Neural progenitor cell (in vitro differentiated cells): Measurements from ENCODE around the gene RPS6KA2. TPM values are rescaled to one million over a fixed set of nuclear protein-coding genes. Genes with fewer than 3 reads are reported as not detected.

ENCODE experiments used
- DNase-seq: peaks from one replicate; pipeline ENCODE4 v3.0.0-alpha.2; 2016; ENCODE audit warnings: low spot score
- H2AFZ ChIP-seq: fragments of 200-600 bp; sonication (generic); replicated peaks from 2 replicates; pipeline ENCODE4 v1.6.1; 2016; ENCODE audit warnings: antibody characterized with exemption
- H3F3A ChIP-seq: fragments of 200-600 bp; sonication (generic); 2 replicates; pipeline ENCODE4 v1.6.1; 2016; ENCODE audit warnings: antibody characterized with exemption, low read depth
- H3K27ac ChIP-seq: fragments of 200-600 bp; sonication (generic); 2 replicates; pipeline ENCODE4 v1.5.1; 2016; ENCODE audit warnings: mild to moderate bottlenecking
- H3K27me3 ChIP-seq: fragments of 200-600 bp; sonication (generic); 2 replicates; pipeline ENCODE4 v1.6.1; 2016; ENCODE audit warnings: mild to moderate bottlenecking, moderate library complexity
- H3K36me3 ChIP-seq: fragments of 200-600 bp; sonication (generic); 2 replicates; pipeline ENCODE4 v1.5.1; 2016
- H3K4me1 ChIP-seq: fragments of 200-600 bp; sonication (generic); 2 replicates; pipeline ENCODE4 v1.6.1; 2016; ENCODE audit warnings: mixed run types
- H3K4me2 ChIP-seq: fragments of 200-600 bp; sonication (generic); 2 replicates; pipeline ENCODE4 v1.6.1; 2016
- H3K4me3 ChIP-seq: fragments of 200-600 bp; sonication (generic); 2 replicates; pipeline ENCODE4 v1.5.1; 2016
- H3K79me2 ChIP-seq: fragments of 200-600 bp; sonication (generic); 2 replicates; pipeline ENCODE4 v1.6.1; 2016; ENCODE audit warnings: low read depth
- H3K9ac ChIP-seq: fragments of 200-600 bp; sonication (generic); 2 replicates; pipeline ENCODE4 v1.6.1; 2016
- H3K9me3 ChIP-seq: fragments of 200-600 bp; sonication (generic); 2 replicates; pipeline ENCODE4 v1.5.1; 2016; ENCODE audit warnings: low read depth
- H4K20me1 ChIP-seq: fragments of 200-600 bp; sonication (generic); 2 replicates; pipeline ENCODE4 v1.6.1; 2016; ENCODE audit warnings: low read depth
- H3K27ac Mint-ChIP-seq: 3 replicates; pipeline ENCODE4 v1.8.0; 2021; ENCODE audit warnings: mixed read lengths
- H3K27me3 Mint-ChIP-seq: 2 replicates; pipeline ENCODE4 v1.8.0; 2022; ENCODE audit warnings: low read depth, mild to moderate bottlenecking, inconsistent platforms, moderate library complexity, mixed read lengths; ENCODE audit not compliant: insufficient read depth
- H3K36me3 Mint-ChIP-seq: 3 replicates; pipeline ENCODE4 v1.8.0; 2021; ENCODE audit warnings: mixed read lengths
- H3K4me1 Mint-ChIP-seq: 3 replicates; pipeline ENCODE4 v1.8.0; 2021; ENCODE audit warnings: mixed read lengths
- H3K4me3 Mint-ChIP-seq: 3 replicates; pipeline ENCODE4 v1.8.0; 2021; ENCODE audit warnings: mild to moderate bottlenecking, moderate library complexity, mixed read lengths
- H3K9me3 Mint-ChIP-seq: 3 replicates; pipeline ENCODE4 v1.8.0; 2020; ENCODE audit warnings: mixed read lengths
- EZH2 ChIP-seq: fragments of 200-600 bp; sonication (generic); IDR thresholded peaks from 2 replicates; pipeline ENCODE4 v1.6.1; 2017; ENCODE audit warnings: antibody characterized with exemption, mild to moderate bottlenecking, moderate library complexity
- EZH2phosphoT487 ChIP-seq: fragments of 200-600 bp; sonication (generic); IDR thresholded peaks from 2 replicates; pipeline ENCODE4 v1.6.1; 2017; ENCODE audit warnings: antibody characterized with exemption
- total RNA-seq: library from RNA; depleted of rRNA; stranded (reverse); fragments of >200 nt; gene quantifications from 2 replicates; pipeline ENCODE4 v1.2.3, GENCODE V29; 2015; ENCODE audit warnings: low replicate concordance
- TF ChIP-seq, protein P1 (sequence below): fragments of 200-600 bp; sonication (generic); IDR thresholded peaks from 2 replicates; pipeline ENCODE4 v1.5.1; 2017; ENCODE audit warnings: antibody characterized with exemption, mild to moderate bottlenecking

The RPS6KA2 gene
- total RNA-seq, 1 donor from 2014 or later = 8.2 TPM

DNA sequence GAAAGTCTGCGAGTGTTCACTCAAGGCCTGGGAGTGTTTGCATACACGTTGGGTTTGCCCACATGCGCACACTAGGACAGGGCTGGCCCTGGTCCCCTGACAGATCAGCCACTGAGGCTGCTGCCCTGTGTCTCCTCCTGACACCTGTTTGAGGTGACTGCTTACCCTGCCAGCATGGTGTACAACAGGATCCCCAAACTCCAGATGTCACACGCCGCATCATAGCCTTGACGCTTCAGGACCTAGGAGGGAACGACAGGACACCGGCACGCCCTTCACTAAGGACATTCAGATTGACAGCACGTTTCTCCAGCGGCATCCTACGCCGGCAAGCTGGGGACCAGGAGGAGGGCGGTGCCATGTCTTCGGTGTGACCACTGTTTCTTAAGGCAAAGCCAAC lies 207.3 kb downstream of the RPS6KA2 start:
- Histone ChIP-seq H2AFZ (no peak overlapping the region), H3K79me2 (no peaks in the 10 kb centered on the region), H3K9me3 (no peaks in the 10 kb centered on the region), H3K27ac (no peak overlapping the region), H3K36me3 (no peaks in the 10 kb centered on the region), H3F3A (no peaks in the 10 kb centered on the region), H3K27me3 (no peaks in the 10 kb centered on the region), H3K9ac (no peak overlapping the region), H3K4me2 (no peak overlapping the region), H3K4me1 (no peaks in the 10 kb centered on the region), H3K4me3 (no peak overlapping the region), H4K20me1 (no peaks in the 10 kb centered on the region)
- peaks cover 30% of the 10 kb centered on the region for H3K36me3 Mint-ChIP-seq
- DNase-seq = no peak
- no peak for TF ChIP-seq EZH2phosphoT487
- TF ChIP-seq, protein P1, sequence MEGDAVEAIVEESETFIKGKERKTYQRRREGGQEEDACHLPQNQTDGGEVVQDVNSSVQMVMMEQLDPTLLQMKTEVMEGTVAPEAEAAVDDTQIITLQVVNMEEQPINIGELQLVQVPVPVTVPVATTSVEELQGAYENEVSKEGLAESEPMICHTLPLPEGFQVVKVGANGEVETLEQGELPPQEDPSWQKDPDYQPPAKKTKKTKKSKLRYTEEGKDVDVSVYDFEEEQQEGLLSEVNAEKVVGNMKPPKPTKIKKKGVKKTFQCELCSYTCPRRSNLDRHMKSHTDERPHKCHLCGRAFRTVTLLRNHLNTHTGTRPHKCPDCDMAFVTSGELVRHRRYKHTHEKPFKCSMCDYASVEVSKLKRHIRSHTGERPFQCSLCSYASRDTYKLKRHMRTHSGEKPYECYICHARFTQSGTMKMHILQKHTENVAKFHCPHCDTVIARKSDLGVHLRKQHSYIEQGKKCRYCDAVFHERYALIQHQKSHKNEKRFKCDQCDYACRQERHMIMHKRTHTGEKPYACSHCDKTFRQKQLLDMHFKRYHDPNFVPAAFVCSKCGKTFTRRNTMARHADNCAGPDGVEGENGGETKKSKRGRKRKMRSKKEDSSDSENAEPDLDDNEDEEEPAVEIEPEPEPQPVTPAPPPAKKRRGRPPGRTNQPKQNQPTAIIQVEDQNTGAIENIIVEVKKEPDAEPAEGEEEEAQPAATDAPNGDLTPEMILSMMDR = no peak
- TF ChIP-seq EZH2 = no peak
- no peak overlapping the region for H3K4me3 Mint-ChIP-seq
- no peak overlapping the region for H3K27ac Mint-ChIP-seq
- H3K4me1 Mint-ChIP-seq = no peaks in the 10 kb centered on the region
- H3K27me3 Mint-ChIP-seq = peaks cover 2% of the 10 kb centered on the region
- peaks cover 4% of the 10 kb centered on the region for H3K9me3 Mint-ChIP-seq

DNA sequence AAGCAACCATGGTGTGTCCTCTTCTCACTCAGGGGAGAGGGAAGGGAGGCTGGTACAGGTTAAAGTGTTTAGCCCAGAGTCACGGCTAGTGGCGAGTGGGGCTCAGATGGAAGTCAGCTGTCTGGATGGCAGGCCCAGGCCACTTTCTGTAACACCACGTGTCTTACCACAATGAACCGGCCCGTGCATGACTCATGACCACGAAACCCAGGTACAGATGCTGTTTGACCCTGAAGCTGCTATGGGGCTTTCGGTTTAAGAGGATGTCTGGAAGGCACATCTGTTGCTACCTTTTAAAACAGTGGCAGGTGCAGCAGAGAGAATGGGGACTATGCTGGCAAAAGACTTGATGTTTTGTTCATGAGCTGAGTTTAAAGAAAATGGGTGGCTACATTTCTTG lies 207.8 kb downstream of the RPS6KA2 start:
- Mint-ChIP-seq H3K9me3 (peaks cover 4% of the 10 kb centered on the region), H3K4me3 (no peak overlapping the region), H3K4me1 (no peaks in the 10 kb centered on the region), H3K27ac (no peak overlapping the region), H3K36me3 (peaks cover 30% of the 10 kb centered on the region), H3K27me3 (peaks cover 2% of the 10 kb centered on the region)
- no peaks in the 10 kb centered on the region for H3K27me3 ChIP-seq
- no peak overlapping the region for H3K27ac ChIP-seq
- no peaks in the 10 kb centered on the region for H4K20me1 ChIP-seq
- no peak overlapping the region for H3K9ac ChIP-seq
- no peaks in the 10 kb centered on the region for H3K4me1 ChIP-seq
- H2AFZ ChIP-seq = no peak overlapping the region
- no peaks in the 10 kb centered on the region for H3K79me2 ChIP-seq
- no peak for DNase-seq
- H3K4me2 ChIP-seq = no peak overlapping the region
- H3K4me3 ChIP-seq = no peak overlapping the region
- no peaks in the 10 kb centered on the region for H3K36me3 ChIP-seq
- H3K9me3 ChIP-seq = no peaks in the 10 kb centered on the region
- TF ChIP-seq, protein P1 = no peak
- TF ChIP-seq EZH2 = no peak
- TF ChIP-seq EZH2phosphoT487 = no peak
- no peaks in the 10 kb centered on the region for H3F3A ChIP-seq

DNA sequence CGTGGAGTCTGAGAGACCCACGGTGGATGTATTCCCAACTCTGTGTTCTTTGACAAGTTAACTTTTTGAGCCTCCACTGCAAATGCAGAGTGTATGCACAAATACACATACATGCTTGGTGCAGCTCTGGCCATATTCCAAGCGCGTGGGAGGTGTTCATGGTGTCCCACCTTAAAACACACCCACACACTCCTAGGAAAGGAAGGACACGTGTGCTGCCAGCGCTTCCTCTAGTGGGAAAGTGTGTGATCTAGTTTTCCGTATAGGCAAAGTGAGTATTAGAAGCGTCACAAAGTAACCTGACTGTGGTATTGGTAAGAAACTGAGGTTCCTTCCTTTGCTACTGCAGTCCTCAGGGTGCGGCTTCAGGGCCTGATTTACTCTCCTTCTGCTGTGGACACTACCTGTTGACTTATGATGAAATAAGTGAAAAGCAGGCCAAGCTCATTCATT lies 208.3 kb downstream of the RPS6KA2 start:
- Histone ChIP-seq H3K79me2 (no peaks in the 10 kb centered on the region), H3K27ac (no peak overlapping the region), H4K20me1 (no peaks in the 10 kb centered on the region), H3K9ac (no peak overlapping the region), H3K4me1 (no peaks in the 10 kb centered on the region), H3K4me2 (no peak overlapping the region), H3K27me3 (no peaks in the 10 kb centered on the region), H3K9me3 (no peaks in the 10 kb centered on the region), H3K4me3 (no peak overlapping the region), H3F3A (no peaks in the 10 kb centered on the region), H3K36me3 (no peaks in the 10 kb centered on the region), H2AFZ (no peak overlapping the region)
- H3K4me3 Mint-ChIP-seq = no peak overlapping the region
- peaks cover 3% of the 10 kb centered on the region for H3K27me3 Mint-ChIP-seq
- H3K36me3 Mint-ChIP-seq = peaks cover 30% of the 10 kb centered on the region
- H3K27ac Mint-ChIP-seq = peak overlapping the region; percentile 15
- H3K4me1 Mint-ChIP-seq = no peaks in the 10 kb centered on the region
- peaks cover 4% of the 10 kb centered on the region for H3K9me3 Mint-ChIP-seq
- DNase-seq = no peak
- TF ChIP-seq EZH2 = no peak
- TF ChIP-seq EZH2phosphoT487 = no peak
- TF ChIP-seq, protein P1 = no peak
